Measurements from ENCODE around the gene CCSER1. TPM values are rescaled to one million over a fixed set of nuclear protein-coding genes. Genes with fewer than 3 reads are reported as not detected.

The CCSER1 gene
- total RNA-seq, 1 donor from 2014 or later: 18.1 TPM

DNA sequence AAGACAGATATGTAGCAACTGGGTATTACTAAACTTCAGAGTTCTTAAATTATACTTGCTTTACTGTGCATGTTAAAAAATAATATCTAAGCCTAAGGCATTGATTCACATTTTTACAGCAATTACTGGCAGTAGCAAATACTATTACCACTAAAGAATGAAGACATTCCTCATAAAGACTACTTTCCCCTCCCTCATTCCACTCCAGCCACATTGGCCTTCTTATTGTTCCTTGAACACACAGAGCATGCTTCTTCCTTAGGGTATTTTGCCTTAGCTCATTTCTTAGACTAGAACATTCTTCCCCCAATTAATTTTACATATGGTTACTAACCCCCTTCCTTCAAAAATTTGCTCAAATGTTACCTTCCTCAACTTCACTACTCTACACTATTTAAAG is 717.0 kb downstream of the CCSER1 start:
- DNase-seq (ENCODE audit: extremely low spot score, unreplicated experiment): no peak
- peaks cover 7% of the 10 kb centered on the region for H3K4me1 Mint-ChIP-seq (ENCODE audit: unreplicated experiment)
- H3K9me3 Mint-ChIP-seq: peaks cover 2% of the 10 kb centered on the region
- H3K27ac Mint-ChIP-seq: peak overlapping the region; percentile 42
- H3K27me3 Mint-ChIP-seq: no peaks in the 10 kb centered on the region
- H3K4me3 Mint-ChIP-seq: no peak overlapping the region
- TF ChIP-seq, protein P1, sequence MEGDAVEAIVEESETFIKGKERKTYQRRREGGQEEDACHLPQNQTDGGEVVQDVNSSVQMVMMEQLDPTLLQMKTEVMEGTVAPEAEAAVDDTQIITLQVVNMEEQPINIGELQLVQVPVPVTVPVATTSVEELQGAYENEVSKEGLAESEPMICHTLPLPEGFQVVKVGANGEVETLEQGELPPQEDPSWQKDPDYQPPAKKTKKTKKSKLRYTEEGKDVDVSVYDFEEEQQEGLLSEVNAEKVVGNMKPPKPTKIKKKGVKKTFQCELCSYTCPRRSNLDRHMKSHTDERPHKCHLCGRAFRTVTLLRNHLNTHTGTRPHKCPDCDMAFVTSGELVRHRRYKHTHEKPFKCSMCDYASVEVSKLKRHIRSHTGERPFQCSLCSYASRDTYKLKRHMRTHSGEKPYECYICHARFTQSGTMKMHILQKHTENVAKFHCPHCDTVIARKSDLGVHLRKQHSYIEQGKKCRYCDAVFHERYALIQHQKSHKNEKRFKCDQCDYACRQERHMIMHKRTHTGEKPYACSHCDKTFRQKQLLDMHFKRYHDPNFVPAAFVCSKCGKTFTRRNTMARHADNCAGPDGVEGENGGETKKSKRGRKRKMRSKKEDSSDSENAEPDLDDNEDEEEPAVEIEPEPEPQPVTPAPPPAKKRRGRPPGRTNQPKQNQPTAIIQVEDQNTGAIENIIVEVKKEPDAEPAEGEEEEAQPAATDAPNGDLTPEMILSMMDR (conservative IDR thresholded peaks at IDR 0.05): no peak
- no peaks in the 10 kb centered on the region for H3K36me3 Mint-ChIP-seq

DNA sequence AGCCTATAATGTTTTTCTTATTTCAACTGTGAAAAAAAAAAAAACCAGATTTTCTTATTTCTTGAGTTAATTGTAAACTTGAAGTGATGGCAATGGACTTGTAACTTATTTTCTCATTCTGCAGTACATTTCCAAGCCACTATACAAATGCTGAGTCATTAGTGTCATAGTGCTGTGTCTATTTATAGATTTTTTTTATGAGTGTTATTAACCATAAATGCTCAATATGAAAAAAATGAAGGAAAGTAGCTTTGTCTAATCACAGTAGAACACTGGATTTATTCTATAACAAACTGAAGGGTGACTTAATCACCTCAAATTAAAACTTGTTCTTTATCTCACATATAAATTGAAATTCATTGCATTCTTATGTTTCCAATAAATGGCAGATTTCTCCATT is 718.6 kb downstream of the CCSER1 start:
- H3K4me1 Mint-ChIP-seq (ENCODE audit: unreplicated experiment): peaks cover 7% of the 10 kb centered on the region
- no peak overlapping the region for H3K4me3 Mint-ChIP-seq
- no peaks in the 10 kb centered on the region for H3K9me3 Mint-ChIP-seq
- DNase-seq (ENCODE audit: extremely low spot score, unreplicated experiment): no peak
- H3K36me3 Mint-ChIP-seq: no peaks in the 10 kb centered on the region
- no peak overlapping the region for H3K27ac Mint-ChIP-seq
- H3K27me3 Mint-ChIP-seq: no peaks in the 10 kb centered on the region
- TF ChIP-seq, protein P1 (conservative IDR thresholded peaks at IDR 0.05): peak; percentile 25

DNA sequence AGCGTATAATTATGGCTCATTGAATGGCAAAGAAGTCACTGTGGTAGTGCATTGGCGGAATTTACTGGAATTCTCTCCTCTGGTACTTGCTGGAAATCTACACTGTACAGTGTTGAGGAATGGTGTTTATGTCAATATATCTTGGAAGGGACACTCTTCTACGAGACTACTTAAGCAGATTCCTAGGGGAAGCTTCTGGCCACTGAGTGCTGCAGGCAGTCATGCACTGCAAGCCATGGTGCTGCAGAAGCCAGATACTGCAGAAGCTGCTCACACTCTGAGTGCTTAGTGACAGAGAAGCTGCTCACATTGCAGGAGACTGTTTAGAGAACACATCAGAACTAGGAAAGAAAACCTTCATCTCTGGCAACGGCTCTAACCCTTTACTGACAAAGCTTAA is 725.0 kb downstream of the CCSER1 start:
- Mint-ChIP-seq H3K27ac (no peak overlapping the region), H3K27me3 (no peaks in the 10 kb centered on the region), H3K9me3 (no peaks in the 10 kb centered on the region), H3K36me3 (no peaks in the 10 kb centered on the region), H3K4me3 (no peak overlapping the region), H3K4me1 (ENCODE audit: unreplicated experiment) (no peaks in the 10 kb centered on the region)
- DNase-seq (ENCODE audit: extremely low spot score, unreplicated experiment): no peak
- TF ChIP-seq, protein P1 (conservative IDR thresholded peaks at IDR 0.05): no peak

DNA sequence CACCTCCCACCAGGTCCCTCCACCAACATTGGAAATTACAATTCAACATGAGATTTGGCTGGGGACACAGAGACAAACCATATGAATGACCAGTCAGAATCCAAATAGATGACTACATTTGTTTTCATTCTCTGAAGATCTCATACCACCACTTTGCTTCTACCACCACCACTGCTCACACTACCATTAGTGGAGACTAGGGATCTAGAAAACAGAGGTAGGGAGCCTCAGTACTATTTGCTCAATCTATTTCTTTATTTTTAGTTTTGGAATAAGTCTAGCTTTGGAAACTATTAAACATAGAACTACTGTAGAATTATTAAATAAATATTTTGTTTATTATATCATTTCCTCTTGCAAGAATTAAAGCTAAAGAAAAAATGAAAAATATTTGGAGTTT is 727.9 kb downstream of the CCSER1 start:
- Mint-ChIP-seq H3K27ac (no peak overlapping the region), H3K27me3 (no peaks in the 10 kb centered on the region)

DNA sequence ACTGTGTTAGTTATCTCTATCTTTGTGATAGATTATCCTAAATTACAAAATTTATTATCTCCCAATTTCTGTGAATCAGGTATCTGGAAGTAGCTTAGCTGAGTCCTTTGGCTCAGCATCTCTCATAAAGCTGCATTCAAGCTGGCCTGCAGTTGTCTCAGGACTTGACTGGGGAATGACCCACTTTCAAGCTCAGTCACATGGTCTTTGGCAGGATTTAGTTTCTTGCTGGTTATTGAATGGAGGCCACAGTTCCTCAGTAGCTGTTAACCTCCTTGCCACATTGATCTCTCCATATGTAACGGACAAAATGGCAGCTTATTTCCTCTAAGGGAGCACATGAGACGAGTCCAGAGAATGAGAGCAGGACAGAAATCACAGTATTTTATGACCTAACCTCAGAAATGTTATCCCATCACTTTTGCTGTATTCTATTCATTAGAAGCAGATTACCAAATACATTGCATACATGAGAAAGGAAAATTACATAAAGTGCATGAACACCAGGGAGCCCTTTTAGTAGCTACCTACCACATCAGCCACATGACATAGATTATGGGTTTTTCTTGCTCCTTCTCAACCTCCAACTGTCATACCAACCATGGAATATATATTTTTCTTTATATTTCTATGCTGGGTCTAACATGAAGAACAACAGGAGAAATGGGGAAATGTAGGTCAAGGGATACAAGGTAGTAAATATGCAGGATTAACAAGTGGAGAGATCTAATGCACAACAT is 730.1 kb downstream of the CCSER1 start:
- no peaks in the 10 kb centered on the region for H3K27me3 Mint-ChIP-seq
- H3K4me3 Mint-ChIP-seq: no peak overlapping the region
- DNase-seq (ENCODE audit: extremely low spot score, unreplicated experiment): no peak
- no peaks in the 10 kb centered on the region for H3K9me3 Mint-ChIP-seq
- no peak overlapping the region for H3K27ac Mint-ChIP-seq
- no peaks in the 10 kb centered on the region for H3K4me1 Mint-ChIP-seq (ENCODE audit: unreplicated experiment)
- TF ChIP-seq, protein P1 (conservative IDR thresholded peaks at IDR 0.05): no peak
- H3K36me3 Mint-ChIP-seq: no peaks in the 10 kb centered on the region

More for the DNA sequence above, 727.9 kb downstream of the CCSER1 start:
- H3K4me3 Mint-ChIP-seq: no peak overlapping the region
- no peaks in the 10 kb centered on the region for H3K36me3 Mint-ChIP-seq
- no peak for DNase-seq (ENCODE audit: extremely low spot score, unreplicated experiment)
- TF ChIP-seq, protein P1 (conservative IDR thresholded peaks at IDR 0.05): no peak
- no peaks in the 10 kb centered on the region for H3K4me1 Mint-ChIP-seq (ENCODE audit: unreplicated experiment)
- no peaks in the 10 kb centered on the region for H3K9me3 Mint-ChIP-seq
